NOMO-1 treated with DMSO at 0.1 percent for 48 hours (cell line): ENCODE results near the gene GGCX.
A peak's percentile ranks its signal among the peaks of the same experiment; 100 is the strongest.

ENCODE experiments used
- DNase-seq: peaks from one replicate; lab custom pipeline; 2025; ENCODE audit not compliant: unreplicated experiment; lab: John Stamatoyannopoulos, UW

GGCX gene

DNA sequence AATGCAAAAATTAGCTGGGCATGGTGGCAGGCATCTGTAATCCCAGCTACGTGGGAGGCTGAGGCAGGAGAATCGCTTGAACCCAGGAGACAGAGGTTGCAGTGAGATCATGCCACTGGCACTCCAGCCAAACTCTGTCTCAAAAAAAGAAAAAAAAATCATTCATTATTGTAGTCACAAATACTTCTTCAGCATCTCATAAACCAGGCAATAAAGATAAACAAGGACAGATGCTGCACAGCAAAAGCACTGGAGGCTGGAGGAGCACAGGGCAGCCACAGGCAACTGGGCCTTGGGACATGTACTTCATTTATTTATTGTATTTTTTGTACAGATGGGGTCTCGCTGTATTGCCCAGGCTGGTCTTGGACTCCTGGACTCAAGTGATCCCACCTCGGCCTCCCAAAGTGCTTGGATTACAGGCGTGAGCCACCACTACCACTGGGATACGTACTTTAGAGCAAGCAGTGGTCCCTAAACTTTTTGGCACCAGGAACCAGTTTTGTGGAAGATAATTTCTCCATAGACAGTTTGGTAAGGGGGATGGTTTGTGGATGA is 39.1 kb downstream of the GGCX start:
- no peak for DNase-seq

DNA sequence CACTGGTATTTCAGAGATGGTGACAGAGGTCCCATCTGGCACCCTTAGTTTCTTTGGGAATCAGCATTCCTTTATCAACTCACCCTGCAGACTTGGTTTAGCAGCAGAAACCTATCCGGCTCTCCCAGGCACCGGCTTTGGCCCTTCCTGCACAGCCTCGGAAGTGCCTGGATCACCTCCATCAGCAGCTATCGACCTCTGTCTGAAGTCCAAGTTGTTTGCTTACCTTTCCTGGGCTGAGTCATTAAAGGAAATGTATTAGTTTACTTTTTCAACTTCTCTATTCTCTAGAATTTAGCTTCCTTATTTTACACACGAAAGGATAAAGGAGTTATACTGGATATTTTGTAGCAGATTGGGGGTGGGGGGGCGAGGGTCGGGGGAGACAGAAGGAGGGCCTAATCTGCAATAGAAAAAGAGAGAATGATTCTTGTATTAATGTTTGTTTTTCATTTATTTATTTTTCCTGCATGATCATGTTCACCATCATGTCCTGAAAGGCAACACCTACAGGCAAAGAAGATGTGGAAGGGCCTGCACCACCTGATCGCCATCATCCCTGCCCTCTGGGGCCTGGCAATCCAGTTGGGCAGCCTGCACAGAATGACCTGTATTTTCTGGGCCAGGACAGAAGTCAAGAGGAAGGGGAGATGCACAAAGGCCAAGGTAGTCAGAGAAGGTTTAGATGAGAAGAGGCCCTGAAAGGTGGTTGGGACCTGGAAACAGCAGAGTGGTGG is 44.5 kb downstream of the GGCX start:
- peak; percentile 70 for DNase-seq

DNA sequence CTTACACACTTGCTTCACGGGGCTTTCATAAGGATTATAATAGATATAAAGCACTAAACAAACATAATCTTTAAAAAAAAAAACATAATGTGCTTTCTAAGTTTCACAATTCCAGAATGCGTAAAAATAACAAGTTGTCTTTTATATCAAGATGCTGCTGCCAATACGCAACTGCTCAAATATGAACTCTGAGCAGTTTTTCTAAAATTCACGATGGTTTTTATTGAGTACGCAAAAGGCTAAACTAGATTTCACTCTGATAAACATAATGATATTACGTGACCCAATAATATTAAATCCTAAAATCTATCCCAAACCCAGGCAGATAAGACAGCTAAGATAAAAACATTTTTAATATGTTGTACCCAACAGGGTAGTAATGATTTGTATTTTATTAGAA is 47.0 kb downstream of the GGCX start:
- DNase-seq = no peak

DNA sequence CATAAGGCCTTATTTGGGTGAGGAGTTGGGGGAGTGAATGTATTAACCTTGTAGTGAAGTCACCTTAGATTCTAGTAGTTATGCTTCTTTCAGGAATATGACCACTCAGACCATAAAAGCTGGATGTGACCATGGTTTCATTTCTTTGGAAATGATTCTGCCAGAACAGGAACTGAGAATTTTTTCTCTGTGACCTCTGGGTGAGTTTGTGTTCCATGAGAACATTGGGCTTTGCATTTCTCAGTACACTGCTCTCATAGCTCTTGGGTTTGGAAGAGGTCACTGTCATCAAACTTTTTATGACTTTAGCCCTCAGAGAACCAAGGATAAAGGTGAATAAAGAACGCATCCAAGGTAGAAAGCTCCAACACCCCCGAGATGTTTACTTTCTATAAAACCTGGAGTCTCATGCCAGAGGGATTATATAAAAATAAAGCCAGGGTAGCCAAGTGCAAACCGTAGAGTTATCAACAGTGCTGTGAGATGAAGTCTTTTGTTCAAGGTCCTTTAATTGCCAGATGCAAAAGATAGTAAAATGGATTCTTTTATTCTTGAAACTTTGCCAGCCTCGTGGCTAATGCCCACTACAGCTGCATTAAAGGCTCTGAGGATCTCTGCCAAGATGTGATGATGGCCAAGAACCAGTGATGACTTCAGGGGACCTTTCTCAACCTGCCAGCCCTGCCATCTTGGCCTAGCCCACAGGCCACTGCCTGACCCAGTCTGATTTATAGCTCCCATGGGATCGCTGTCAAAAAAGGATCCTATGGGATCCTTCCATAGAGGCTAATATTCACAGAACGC is 50.1 kb downstream of the GGCX start:
- peak; percentile 15 for DNase-seq

DNA sequence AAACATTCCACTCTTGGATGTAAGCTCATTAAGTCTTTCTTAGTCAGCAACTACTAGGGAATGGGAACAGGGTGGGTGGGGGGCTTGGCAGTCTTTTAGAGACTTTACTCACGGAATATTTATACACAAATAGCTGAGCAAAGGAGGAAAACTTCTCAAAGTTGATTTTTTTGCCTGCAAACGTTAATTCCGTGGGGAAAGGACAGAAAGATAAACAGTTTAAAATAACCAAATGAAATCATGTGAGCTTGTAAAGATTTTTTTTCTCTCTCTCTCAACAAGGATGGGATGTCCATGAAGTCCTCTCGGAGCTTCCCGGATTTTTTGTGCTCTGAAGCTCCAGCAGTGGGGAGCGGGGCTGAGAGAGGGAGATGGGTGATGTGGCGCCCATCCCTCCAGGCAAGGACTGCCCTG is 54.5 kb downstream of the GGCX start:
- no peak for DNase-seq

DNA sequence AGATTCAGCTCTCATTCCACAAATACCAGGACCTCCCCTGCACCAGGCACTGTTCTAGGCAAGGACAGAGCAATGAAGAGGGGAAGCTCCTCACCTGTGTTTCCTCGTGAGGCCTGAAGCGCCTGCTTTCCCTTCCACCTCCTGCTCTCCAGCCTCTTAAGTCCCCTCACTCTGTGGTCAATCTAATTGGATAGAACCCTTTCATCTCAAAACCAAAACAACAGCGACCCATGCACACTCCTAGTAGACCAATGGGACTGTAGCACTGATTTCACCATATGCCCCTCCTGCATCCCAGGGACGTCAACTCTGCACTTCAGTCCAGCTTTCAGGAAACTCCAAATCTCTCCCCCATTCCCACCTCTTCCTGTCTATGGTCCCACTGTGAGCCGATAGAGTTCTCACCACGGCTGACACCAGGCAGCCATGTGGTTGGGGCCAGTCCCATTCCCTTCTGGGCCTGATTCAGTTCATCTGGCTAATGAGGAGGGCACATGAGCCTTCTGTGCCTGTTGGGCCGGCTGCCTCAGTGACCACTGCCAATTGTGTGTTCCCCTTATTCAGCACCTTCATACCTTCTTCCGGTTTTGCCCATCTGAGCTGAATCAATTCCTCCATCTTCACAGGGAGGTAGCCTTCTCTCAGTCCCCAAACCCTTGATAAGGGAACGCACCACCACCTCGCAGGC is 55.6 kb downstream of the GGCX start:
- DNase-seq = no peak

DNA sequence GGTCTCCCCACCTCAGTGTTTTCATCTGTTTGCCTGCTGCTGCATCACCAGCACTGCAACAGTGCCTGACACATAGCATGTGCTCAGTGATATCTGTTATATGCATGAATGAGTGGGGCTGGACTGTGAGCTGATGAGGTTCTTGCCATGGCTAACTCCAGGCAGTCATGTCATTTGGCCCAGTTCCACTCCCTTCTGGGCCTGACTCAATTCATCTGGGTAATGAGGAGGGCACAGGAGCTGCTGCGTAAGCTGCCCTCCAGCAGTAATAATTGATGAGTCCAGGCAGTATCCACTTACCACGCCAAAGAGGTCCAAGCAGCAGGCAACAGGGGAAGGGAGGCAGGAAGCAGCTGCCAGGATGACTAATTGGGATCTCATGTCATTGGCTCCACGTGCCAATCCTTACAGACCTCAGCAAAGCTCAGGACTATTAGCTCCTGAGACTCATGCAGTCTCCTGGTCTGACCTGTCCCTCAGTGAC is 56.5 kb downstream of the GGCX start:
- DNase-seq = no peak

DNA sequence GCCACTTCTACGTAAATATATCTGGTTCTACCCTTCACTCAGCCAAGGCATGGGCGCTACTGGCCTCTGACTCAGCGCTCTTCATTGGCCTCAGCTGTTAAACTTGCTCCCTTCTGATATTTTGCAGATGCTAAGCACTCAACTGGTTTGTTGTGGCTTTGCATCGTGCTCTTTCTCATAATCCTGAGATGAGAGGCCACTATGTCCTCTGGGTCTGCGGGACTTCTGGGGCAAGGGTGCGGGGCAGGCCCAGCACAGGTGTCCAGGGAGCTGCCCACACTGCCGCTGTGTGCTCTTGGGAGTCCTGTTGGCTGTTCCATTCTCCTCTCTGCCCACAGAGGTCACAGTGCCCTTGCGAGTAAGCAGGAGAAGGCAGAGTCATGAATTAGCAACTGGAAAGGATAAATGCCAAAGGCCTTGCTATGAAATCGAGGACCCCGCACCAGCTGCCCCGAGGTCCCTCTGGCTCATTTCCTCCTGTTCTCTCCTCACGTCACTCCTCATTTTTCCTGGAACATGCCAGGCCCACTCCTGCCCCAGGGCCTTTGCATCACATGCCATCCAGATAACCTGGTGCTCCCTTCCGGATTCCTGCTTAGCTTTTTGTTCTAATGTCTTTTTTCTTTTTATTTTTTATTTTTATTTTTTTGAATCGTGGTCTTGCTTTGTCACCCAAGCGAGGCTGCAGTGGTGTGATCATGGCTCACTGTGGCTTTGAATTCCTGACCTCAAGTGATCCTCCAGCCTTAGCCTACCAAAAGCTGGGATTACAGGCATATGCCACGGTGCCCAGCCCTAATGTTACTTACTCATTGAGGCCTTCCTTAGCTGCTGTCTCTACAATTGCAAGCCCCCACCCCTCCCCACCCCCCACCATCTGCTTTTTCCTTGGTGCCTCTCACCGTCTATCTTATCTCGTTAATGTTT is 57.2 kb downstream of the GGCX start:
- no peak for DNase-seq

DNA sequence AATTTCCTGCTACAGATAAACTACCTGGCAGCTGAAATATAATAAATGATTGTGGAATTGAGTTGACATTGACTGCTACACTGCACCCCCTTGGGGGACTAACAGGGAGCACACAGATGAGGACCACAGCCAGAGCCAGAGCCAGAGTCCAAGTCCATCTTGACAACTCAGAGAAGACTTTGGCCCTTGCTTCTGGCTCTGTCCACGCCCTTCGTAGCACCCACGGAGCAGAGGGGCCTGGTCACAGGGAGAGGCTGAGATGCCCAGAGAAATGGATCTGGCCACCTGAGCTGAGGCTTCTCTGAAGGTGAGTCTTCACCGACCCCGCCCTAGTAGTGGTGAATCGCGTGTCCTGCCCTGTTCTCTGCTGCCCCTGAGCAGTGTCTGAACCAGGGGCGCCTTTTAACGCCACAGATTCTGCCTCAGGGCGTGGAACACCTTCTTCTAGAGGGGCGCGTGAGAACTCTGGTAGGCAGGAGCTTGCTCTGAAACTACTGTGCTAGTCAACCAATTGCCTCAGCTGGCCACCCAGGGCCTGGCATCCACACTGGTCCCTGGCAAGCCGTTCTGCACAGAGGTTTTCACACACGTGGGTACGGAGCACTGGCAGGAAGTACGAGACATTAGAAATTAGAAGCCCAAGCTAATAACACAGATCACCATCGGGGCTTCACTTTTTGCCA is 58.0 kb downstream of the GGCX start:
- DNase-seq = no peak

DNA sequence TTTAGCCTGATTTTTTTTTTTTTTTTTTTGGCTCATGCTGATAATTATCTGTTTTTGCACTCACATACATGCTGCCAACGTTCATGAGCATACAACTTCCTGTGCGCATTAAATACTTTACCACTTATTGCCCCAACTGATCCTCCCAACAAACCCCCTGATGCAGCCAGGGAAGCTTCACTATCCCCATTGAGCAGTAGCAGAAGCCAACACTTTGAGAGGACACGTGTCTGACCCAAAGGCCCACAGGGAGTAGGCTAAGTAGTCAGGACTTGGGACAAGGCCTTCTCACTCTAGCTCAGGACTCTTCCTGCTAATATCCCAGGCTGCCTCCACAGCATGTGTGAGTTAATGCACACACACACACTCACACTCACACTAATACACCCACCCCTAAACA is 58.6 kb downstream of the GGCX start:
- no peak for DNase-seq

DNA sequence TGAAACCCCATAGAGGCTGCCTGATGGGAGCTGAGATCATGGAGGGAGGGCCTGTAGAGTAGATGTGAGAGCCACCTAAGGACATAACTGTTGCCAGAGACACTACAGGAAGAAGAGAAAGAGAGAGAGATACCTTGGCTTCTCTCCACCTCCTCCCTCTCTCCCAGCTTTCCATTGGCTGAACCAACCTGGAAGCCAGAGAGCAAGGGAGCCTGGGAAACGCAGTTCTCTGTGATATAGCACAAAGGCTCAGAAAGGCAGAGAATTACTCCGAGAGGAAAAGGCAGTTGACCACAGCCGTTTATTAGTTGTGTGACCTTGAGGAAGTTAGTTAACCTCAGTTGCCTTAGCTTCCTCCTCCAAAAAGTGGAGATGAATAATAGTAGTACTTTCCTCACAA is 60.0 kb downstream of the GGCX start:
- peak; percentile 95 for DNase-seq

DNA sequence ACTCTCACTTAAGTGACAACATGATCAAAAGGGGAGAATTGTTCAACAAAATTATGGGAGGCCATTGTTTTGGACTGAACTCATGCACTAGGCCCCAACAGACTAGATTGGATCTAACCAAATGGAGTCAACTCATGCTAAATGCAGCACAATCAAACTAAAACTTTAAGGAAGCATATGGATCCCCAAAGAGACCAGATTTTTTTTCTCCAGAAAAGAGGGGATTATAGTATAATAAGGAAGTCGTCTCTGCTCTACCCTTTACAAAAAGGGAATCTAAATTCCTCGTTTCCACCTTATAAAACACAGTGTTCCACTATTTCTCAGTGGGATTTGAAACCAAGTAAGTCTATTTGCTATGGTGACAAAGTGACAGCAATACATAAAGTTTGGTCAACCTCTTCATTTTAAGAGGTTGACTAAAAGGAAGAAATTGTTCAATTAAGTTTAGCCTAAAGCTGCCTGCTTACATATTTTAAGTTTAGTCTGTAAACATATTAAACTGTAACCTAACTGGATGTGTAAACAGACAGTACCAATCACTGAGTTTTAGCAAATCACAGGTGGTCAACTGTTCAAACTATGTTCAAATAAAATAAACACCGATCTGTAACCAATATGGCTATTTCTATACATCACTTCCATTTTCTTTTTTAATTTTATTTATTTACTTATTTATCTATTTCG is 63.2 kb downstream of the GGCX start:
- DNase-seq = no peak

DNA sequence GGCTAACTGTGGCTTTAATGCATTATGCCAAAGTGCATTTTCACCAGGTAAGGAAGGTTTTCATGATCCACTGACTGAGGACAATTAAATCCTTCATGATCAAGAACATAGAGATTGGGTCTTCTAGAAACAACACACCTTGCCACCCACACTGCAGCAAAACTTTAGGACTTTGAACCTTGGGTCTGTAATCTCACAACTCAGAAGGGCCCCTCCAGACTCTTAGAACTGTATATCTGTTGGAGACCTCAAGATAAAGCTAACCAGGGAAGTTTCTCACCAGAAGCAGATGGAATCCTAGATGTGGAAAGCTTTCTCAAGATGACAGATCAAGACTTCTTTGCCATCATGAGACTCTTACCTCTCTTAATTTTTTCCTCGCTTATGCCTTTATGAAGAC is 64.9 kb downstream of the GGCX start:
- no peak for DNase-seq
